GM18502 (cell line): ENCODE data around the gene YPEL5.

Experiments
- ATAC-seq: cut with Tn5 transposase; IDR thresholded peaks from one replicate; pipeline ENCODE4 v1.9.1; 2021; ENCODE audit warnings: mild to moderate bottlenecking; ENCODE audit not compliant: unreplicated experiment, poor library complexity

YPEL5 gene

GRCh38 chr2:30197570-30198192, 50.9 kb downstream of the YPEL5 start:
- ATAC-seq, result no peak

DNA sequence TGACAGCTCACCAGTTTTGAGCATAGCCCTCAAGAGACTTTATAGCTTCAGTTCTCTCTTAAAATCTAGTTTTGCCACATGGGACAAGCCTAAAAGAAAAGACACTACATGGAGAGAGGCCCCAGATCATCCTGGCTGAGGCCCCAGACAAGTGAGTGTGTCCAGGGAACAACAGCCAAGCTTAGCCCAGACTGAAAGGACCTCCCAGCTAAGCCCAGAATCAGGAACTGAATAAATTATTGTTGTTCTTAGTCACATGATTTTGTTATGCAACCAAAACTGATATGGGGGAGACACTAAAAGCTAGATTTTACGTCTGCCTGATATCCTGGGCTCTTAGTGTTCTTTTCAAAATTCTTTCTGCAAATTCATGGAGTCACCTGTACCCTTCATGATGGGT, 55.2 kb downstream of the YPEL5 start:
- ATAC-seq, result no peak

DNA sequence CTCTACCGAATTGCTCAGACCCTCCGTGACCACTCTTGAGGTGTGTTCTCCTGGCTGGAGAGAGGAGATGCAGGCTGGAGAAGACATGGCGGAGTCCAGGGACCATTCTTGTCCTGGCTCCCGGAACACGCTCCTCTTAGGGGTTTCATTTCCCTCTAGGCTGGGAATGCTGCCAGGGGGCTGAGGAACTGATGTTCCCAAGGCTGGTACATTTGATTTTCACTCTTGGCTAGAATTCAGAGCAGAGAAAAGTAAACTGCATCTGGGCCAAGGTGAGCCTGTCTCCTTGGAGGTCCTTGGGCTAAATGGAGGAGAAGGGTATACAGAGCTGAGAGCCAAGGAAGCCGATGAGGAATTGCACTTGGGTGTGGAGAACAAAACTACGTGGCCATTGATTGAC, 56.3 kb downstream of the YPEL5 start:
- ATAC-seq, result no peak

DNA sequence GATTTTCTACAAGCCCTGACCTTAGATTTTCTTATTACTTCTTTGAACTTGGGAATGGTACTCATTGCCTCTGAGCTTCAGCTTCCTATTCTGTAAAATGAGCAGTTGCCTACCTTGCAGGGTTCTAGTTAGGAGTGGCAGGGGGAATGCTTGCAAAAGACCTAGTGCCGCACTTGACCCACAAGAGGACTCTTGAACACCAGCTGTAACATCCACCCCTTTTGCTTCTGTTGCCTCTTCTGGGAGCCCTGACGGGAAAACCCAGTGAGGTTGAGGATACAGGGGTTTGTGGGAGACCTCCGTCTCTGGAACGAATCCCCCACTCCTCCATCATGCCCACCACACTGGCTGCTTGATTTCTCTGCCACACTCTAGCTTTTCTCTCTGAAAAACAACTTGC, 57.5 kb downstream of the YPEL5 start:
- ATAC-seq, result no peak

GRCh38 chr2:30205456-30205855, 58.6 kb downstream of the YPEL5 start:
- no peak for ATAC-seq

DNA sequence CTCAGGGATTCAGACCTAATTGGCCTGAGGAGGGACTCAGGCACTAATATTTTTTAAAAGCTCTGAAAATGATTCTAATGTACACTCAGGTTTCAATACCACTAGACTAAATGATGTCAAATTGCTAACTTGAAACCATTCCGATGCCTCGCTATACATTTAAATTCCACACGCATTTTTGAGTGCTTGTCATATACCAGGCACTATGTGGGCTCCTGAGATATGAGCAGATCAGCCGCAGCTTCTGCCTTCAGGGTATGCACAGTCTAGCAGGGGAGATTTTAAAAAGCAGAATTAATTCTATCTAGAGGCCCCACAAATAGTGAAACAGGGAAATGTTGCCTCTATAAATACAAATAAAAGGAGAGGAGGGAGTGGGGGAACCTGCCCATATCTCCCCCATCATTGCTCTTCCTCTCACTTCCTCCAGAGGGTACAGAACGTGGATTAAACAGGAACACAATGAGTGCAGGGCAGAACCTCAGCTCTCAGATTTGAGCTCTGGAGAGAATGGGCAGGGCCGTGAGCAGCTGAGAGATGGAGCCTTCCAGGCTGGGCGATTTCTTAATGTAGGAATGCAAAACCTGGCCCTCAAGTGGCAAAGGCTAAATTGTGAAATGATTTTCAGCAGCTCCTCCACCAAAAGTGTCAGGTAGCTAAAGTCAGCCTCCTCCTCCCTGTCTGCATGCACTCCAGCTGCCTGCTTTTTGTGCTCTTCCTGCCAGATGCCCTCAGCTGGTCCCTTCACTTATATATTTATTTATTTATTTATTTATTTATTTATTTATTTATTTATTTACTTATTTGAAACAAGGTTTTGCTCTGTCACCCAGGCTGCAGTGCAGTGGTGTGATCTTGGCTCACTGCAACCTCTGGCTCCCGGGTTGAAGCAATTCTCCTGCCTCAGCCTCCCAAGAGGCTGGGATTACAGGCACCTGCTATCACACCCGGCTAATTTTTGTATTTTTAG, 59.9 kb downstream of the YPEL5 start:
- no peak for ATAC-seq

GRCh38 chr2:30208453-30208852, 61.6 kb downstream of the YPEL5 start:
- ATAC-seq, result no peak

DNA sequence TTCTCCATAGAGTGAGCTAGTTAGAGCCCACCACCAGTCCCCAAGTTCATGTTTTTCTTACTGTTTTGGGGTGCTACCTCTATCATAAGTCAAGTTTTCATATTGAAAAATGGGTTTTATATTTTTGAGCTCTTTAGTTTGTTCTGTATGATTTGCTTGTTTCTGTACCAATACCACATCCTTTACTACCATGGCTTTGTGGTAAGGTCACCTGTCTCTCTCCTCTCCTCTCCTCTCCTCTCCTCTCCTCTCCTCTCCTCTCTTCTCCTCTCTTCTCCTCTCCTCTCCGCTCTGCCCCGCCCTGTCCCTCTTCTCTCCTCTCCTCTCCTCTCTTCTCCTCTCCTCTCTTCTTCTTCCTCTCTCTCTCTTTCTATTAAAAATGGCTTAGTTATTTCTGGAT, 62.4 kb downstream of the YPEL5 start:
- ATAC-seq, result no peak
